Stimulated activated CD8-positive, alpha-beta memory T cell treated with anti-CD3 and anti-CD28 coated beads, Interleukin-4, amount 100 ng/mL, for 1 hour (primary cell): ENCODE measurements around the gene TMEM167A.
"Not testable (repeated sequence)": the region's sequence is repeated elsewhere in the genome, so short reads cannot be mapped to it uniquely, and the experiment has no call there.

ENCODE experiments used
- DNase-seq, 2 donors: peaks; one replicate each; pipeline ENCODE4 v3.0.0-alpha.2; 2020; ENCODE audit warnings: low read depth in 2 of 2, low spot score in 1 of 2

The TMEM167A gene

DNA sequence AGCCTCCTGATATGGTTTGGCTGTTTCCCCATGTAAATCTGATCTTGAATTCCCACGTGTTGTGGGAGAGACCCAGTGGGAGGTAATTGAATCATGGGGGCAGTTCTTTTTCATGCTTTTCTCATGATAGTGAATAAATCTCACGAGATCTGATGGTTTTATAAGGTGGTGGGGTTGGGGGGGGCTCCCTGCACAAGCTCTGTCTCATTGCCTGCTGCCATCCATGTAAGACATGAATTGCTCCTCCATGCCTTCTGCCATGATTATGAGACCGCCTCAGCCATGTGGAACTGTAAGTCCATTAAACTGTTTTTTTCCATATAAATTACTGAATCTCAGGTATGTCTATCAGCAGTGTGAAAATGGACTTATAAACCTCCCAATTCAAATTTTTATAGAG, 13.0 kb upstream of the TMEM167A start:
- no peak for DNase-seq

DNA sequence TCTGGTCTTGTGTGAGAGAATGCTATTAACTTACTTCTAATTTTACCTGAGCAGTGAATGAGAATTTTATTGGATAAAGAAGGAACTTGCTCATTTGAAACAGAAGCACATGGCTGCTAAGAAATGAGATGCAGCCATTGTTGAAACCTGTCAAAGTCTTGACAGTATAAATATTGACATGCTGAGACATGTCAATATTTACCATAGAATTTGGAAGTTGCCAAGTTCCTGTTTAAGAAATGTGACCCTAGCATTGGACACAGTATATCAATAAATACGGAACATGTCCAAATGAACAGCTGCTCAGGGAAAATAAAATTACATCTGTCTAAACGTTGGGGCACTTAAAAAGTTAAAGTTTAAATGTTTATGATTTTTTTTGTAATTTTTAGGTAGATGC, 7.9 kb upstream of the TMEM167A start:
- no peak for DNase-seq

DNA sequence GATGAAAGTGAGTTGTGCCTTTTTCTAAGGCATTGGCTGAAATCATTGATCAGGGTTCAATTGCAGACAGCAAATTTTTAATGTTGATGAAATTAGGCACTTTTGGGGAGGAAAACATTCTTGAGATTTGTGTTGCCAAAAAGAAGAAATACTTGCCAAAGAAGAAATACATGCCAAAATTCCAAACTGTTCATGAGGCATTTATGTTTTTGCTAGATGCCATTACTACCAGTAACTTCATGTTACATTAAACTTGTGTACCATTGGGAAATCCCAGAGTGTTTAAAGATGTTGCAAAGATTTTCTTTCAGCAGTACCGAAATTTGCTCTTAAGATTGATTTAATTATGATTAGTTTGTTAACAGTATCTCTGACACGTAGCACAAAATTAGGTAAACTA, 7.1 kb upstream of the TMEM167A start:
- DNase-seq = no peak

DNA sequence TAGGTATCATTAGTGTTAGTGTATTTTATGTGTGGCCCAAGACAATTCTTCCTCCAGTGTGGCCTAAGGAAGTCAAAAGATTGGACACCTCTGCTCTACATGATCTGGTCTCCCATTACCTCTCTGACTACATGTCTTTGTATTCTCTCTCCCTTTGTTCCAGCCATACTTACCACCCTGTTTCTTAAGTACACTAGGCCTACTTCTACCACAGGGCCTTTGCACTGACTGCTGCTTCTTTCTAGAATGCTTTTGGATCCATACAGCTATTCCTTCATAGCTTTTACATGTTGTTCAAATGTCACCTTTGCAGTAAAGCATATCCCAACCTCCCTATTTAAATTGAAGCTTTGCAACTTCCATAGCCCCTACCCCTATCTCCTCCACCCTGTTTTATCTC, 5.6 kb upstream of the TMEM167A start:
- no peak for DNase-seq

DNA sequence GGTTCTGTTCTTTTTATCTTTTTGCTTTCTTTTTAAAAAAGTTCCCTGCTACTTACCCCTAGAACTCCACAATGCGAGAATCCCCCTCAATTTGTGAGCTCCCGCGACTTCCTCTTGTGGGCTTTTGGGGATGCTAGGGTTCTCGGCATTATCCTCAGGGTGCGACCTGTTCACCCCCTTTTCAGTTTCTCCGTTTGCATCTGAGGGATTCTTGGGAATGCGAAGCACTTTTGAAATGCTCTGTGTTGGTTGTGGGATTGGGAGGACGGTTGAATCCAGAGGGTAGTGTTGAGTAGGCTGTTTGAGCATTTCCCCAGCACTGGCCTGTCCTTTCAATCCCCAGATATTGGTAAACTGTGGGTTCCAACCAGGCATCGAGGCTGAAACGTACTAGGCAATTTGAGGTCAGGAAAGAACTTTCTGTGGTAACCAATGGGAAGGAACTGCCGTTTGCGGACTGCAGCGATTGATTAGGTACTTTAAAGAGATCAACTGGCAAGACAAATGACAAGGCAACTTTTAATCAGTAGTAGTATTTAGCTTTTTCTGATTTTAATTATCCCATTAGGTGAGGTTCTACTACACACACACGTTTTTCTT, 568 bp upstream of the TMEM167A start:
- no peak for DNase-seq

DNA sequence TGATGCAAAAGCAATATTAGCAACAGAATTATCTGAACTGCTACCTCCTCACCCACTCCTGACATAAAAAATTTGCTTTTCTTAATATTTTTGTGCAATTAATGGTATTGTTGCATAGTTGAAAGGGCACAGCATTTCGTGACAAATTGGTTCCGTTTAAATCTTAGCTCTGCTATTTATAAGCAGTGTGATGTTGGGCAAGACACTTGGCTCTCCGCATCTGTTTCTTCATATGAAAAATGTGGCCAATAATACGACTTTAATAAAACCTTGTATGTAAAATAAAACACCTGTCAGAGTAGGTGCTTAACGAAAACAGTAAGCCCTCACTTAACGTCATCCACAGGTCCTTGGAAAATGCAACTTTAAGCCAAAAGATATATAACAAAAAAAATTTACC, 4.2 kb downstream of the TMEM167A start:
- DNase-seq = no peak

DNA sequence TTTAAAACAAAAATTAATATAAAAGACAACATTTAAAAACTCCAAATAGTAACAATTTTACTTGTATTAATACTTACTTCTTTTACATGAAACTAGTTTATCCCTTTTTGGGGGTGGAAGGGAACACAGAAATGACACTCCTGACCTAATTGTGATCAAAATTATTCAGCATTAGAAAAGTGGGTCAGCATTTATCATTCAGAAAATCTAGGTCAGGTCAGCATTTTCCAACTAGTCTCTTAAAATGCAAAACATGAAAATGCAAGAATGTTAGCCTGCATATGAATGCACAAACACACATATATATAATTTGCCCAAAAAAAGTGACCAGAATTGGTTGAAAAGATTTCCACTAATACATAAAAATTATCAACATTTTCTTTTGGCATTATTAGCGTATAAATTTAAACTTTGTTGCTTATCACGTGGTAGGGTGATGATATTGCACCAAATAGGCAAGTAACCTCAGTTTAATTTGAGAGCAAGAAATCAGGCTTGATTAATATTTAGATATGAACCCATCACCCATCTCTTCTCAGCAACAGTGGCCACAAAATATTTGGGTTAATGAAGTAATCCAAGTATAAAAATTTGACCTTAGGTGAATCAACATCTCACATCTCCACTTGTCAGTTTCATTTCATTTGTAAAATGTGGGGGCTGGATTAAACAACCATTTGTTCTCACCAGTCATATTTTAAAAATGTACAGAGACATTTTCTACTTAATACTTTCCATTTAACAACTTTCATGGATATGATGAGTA, 5.7 kb downstream of the TMEM167A start:
- DNase-seq = no peak

DNA sequence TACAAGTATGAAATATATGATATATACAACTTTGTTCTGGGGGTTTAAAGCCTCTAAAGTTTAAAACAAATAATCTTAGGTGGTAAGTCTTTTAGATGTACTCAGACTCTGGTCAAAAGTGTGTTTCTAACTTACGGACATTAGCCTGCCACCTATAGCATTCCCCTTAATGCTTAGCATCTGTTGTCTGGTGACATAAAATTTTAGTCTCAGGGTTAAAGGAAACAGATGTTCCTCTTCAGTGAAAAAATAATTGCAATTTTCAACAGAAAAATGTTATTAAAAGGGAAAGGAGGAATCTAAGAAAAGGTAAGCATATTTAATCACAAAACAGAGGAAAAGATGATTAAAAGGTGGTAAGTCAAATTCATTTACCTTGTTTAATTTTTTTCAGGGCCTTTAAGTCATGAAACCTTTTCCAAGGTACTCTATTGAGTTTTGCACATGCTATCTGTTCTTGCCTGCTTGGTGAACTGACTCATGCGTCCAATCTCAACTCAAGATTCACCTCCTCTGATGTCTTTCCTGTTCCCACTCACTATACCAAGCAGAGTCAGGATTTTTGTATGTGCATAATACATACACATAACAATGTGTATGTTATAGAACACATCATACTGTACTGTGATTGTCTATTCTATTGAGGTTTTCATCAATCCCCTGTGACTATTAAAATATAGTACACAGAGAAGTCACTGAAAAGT, 7.9 kb downstream of the TMEM167A start:
- no peak for DNase-seq

DNA sequence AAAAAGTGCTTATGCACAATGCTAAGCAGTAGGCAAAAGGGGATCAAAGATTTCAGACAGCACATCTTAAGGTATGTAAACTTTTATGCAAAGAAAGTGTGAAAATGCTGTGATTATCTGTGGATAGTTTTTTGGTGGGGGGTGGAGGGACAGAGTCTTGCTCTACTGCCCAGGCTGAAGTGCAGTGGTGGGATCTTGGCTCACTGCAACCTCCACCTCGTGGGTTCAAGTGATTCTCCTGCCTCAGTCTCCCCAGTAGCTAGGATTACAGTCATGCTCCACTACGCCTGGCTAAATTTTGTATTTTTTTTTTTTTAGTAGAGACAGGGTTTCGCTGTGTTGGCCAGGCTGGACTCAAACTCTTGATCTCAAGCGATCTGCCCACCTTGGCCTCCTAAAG, 9.8 kb downstream of the TMEM167A start:
- DNase-seq = not testable (repeated sequence)

DNA sequence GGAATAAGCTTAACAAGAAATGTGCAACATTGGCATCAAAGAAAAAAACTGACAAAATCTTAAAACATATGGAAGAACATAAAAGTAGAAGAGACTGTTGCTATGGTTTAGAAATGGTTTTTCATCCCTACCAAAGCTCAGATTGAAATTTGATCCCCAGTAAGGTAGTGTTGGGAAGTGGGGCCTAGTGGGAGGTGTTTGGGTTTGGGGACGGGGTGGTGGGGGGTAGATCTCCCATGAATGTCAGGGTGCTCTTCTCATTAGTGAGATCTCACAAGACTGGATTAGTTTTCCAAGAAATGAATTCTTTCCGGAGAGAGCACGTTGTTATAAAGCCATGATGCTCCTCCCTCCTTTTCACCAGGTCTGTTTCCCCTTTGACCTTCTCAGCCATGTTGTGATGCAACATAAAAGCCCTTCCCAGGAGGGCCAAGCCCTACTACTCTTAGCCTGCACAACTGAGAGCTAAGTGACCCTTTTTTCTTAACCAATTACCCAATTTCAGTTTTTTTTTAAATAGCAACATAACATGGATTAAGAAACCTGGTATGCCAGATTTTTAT, 10.6 kb downstream of the TMEM167A start:
- no peak for DNase-seq

DNA sequence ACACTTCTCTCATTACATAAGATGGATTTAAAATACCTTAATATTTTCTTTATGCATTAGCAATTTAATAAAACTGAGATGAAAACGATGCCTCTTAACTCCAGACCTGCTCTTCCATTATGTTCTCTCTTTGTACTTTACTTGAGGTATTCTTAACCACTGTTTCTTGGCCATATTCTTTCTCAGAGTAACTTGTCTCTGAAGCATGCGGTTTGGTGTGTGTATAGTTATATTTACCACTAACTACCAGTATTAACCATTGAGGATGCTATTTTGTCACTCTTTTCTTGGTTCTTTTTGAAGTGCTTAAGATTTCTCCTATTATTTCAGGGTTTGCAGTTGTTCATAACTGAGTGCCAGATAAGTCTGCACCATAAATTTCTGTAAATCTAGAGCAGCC, 17.9 kb downstream of the TMEM167A start:
- DNase-seq = no peak

DNA sequence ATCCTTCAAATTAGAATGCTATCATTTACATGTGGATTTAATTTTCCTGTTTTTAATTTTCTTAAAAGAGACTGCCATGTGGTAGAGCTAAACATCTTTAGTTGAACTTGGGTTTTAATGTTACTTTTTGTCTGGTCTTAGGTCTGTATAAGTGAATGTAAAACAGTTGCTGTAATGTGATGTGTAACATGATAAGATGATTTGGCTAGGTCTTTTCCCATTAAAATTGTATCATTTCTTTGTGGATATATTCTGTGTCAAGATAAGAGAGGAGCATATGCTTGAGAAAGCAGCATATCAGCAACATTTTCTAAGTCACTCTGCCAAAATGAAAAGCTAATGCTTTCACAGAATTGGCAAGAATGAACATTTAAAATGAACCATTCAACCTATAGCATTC, 18.5 kb downstream of the TMEM167A start:
- DNase-seq = no peak

DNA sequence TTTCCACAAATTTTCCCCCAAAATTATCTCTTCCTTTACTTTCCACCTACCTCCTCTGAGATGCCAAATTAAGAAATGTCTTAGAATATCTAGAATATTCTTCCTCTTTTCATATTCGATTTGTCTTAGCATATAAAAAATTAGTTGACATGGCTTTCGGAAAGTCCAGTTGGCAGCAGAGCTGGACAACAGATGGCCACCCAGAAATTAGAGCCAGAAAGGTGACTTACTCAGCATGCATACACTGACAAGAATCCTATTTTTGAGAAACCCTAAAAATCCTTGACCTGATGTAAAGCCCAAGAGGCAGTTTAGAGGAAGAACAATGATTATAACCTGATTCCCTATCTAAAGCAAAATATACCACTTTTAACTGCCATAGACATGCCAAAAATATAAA, 22.0 kb downstream of the TMEM167A start:
- DNase-seq = no peak

DNA sequence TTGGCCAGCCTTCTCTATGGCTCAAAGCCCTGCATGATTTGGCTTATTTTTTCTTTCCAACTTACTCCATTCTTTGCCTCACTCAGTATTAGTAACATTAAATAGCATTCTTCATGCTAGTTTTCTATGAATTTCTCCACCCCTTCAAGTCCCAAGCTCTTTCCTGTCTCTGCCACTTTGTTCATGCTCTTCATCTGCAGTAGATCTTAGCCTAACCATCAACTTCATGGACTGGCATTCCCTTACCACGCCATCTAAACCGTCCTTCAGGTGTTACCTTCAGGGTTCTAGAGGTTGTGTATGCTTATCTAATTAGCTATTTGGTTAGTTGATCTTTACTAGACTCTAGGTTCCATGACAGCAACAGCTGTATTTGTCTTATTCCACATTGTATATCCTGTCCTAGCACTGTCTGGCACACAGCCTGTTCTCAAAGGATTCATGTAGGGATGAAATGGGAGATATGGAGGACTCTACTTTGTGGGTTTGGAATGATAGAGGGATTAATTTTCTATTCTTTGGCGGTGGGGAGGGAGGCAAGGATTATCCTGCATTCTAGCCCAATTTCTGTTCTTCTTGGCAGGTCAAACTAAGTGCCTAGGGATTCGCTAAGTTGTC, 26.4 kb downstream of the TMEM167A start:
- DNase-seq = no peak

DNA sequence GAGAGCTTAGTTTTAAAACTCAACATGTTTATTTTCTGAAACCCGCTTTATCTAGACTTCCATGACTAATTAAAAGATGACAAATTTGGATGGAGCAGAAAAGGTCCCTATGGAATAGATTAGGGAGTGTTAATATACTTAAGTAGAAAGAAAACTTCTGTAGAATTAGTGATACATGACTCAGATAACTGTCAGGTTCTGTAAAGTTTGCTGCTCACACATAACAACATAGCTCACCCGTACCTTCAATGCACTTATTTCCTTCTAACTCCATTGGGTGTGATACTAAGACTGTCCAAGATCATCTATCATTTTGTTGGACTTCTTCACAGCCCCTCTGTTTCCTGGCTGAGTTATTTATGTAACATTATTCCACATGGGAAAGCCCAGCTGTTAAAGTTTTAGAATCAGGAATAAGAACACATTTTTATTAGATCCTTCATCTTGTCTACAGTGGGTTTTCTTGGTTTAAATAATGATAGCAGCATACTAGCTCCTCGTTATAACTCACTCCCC, 27.8 kb downstream of the TMEM167A start:
- no peak for DNase-seq

DNA sequence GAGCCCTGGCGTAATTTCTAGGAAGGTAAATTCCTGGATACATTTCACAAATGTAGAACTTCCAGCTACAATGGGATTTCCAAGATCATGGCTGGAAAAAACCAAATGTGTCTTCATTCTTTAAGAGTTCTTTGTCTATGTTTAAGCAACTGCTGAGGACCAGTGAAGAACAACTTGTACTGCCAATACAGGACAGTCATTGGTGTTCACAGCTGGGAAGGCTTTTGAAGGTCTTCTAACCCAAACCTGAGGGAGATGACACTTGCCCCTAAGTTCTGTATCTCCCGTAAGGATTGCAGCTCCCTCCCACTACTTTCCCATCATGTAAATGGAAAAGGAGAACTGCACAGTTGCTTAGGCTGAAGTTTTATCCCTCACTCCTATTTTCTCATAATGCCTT, 28.4 kb downstream of the TMEM167A start:
- no peak for DNase-seq

DNA sequence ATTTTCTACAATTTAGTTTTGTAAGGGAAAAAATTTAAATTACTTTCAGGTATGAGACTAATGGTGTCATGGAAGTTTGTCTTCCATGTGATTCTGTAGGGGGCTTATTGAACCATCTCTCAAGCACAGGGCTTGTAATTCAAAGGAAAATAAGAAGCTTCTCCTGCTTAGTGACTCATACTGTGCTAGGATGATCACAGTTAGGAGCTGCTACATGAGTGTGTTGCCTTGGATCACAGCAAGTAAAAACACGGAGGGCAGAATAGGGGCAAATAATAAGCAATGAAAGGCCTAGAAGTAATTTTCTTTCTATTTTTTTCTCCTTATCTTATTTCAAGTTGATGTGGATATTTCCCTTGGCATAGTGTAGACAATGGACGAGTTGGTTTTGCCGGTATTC, 28.9 kb downstream of the TMEM167A start:
- DNase-seq = no peak

DNA sequence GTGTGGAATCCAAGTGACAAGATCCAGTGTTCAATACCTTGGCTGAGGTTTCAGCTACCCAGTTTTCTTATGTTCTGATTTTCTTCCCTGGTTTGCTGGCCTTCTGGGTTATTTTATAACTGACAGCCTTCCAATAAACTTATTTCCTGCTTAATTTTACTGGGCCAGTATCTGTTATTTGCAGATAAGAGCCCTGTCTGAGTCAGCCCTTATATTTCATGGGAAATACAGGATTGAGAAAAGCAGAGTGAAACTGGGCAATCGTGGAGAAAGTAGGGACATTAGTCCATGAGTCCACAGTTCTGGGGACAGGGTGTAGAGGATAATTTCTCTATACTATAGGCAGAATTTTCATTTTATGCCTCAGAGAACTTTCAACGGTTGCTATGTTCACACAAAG, 32.3 kb downstream of the TMEM167A start:
- DNase-seq = no peak

DNA sequence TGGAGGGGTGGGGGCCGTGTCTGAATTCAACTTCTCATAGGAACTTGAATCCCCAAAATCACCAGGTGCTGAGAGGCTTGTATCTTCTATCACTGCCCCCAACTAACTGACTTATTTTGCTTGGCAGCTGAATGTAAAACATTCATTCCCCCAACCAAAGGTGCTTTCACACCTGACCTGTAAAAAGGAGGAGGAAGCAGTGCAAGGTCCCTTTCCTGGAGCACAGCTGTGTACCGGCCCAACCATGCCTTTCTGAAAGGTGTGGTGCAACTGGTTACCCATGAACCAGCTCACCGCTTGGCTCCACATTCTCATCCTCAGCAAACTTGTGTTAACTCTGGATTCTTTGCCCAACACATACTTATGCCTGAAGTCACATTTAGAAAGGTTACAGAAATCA, 34.7 kb downstream of the TMEM167A start:
- DNase-seq = no peak

DNA sequence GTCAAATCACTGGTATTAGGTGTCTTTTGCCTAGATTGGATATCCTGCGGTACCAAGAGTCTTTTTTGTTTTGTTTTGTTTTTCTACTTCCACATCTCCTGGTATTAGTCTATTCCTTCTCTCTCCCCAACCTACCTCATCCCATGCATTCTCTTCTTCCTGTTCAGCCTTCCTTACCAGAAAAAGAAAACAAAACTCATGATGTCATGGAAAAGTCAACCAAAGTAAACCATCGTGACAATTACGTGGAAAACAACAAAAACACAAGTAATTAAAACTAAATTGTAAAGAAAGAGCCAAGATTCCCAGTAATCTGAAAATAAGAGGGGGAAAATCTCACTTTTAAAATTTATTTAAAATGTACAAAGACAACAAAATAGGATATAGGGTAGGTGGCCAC, 38.3 kb downstream of the TMEM167A start:
- DNase-seq = no peak

DNA sequence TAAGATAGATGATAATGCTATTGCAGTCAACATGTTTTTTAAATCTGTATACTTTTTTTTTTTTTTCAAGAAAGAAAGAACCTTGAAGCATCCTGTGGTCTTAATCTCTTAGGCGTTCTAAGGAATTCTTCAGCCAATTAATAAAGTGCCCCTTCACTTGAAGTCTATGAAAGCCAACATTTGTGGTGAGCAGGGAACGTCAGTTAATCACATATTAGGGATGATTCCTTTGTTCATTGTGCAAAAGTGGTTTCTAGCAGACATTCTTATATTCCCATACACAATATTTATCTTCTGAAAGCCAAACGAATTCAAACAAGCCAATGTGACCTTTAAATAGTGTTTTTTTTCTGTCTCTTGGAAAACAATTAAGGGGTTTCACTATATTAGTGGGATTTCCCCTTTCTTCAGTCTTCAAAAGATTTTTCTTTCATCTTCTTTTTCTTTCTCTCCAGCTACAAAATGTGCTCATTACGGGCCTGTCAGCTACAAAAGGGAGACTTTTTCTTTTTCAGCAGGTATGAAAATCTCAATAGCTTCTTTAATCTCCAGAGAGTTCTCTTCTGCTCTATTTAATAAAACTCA, 40.1 kb downstream of the TMEM167A start:
- DNase-seq = no peak
